ENCODE measurements around the gene ZSWIM5.
"Not testable (repeated sequence)": the region's sequence is repeated elsewhere in the genome, so short reads cannot be mapped to it uniquely, and the experiment has no call there.

Gene ZSWIM5

DNA sequence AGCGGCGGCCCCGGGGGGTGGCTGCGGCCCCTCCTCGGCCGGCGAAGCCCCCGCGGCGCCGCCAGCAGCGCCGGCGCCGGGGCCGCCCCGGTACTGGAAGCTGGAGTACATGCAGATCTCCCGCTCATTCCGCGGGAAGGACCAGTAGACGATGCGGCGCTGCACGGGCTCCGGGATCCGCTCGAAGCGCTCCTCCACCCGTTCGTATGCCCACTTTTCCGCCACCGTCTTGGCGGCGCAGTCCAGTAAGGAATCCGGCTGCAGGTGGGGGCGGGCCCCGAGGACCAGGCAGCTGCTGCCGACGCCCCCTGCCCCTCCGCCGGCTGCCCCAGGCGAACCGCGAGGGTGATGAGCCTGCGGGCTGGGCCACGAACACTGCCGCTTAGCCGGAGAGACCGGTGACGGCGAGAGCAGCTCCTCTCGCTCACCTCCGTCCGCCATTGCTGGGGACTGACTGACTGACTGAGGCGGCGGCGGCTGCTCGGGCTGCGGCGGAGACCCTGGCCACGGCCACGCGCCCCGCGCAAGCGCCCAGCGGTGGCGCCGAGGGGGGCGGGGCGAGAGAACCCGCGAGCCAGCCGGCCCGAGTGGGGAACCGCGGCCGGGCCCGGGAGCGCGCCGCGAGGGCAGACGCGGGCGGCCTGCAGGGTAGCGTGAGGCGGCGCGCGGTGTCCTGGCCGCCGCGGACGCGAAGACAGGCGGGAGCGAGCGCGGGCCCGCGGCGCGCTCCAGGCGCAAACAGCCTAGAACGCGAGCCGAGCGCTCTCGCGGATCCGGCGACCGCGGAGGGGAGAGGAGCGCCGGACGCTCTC is at the start of gene ZSWIM5:
ZSWIM5 (minus strand) TSS at position 696 of the 812 bp plus-strand sequence; CDS start at position 441, 255 bp downstream.
- DNase-seq, result no peak

DNA sequence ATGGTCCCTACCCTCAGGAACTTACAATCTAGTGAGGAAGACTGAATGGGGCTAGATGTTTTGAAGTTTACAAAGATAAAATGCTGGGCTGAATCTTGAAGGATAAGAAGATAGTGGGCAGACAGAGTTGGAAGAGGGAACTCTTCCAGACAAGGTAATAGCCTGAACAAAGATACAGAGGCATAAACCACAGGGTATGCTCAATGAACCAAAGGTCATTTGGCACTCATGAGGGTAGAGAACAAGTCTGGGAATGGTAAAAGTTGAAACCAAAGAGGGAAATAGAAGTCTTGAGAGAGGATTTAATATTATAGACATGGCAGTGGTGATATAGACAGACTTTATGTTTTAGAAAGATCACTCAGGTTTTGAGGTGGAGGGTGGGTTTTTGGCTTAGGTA is 48.1 kb upstream of the ZSWIM5 start:
- no peak for DNase-seq

DNA sequence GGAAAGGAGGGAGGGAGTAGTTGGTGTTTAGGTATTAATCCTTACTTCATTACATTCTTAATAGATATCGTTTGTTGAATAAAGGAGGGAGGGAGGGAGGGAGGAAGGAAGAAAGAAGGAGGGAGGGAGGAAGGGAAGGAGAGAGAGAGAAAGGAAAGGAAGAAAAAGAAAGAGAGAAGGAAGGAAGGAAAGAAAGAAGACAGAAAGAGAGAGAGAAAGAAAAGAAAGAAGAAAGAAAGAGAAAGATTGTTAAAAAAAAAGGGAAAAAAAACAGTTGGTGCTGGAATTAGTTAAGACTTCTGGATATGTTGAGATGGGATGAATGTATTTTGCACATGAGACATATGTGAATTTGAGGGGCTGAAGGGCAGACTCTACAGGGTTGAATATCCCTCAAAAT is 44.1 kb upstream of the ZSWIM5 start:
- DNase-seq, result no peak

DNA sequence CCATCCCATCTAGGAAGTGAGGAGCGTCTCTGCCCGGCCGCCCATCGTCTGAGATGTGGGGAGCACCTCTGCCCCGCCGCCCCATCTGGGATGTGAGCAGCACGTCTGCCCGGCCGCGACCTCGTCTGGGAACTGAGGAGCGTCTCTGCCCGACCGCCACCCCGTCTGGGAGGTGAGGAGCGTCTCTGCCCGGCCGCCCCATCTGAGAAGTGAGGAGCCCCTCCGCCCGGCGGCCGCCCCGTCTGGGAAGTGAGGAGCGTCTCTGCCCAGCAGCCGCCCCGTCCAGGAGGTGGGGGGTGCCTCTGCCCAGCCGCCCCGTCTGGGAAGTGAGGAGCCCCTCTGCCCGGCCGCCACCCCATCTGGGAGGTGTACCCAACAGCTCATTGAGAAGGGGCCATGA is 41.6 kb upstream of the ZSWIM5 start:
- not testable (repeated sequence) for DNase-seq

DNA sequence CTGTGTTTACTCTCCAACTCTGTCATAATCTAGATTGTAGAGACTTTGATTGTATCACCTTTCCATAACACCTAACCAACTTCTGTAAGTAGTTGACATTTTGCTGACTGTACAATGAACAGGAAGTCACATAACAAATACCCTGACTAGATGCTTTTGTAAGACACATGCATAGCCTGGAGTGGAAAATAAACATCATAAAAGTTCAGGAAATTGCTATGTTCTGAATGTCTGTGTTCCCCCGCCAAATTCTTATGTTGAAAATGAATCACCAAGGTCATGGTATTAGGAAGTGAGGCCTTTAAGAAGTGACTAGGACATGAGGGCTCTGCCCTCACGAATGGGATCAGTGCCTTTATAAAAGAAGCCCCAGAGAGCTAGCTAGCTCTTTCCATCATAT is 40.4 kb upstream of the ZSWIM5 start:
- no peak for DNase-seq

DNA sequence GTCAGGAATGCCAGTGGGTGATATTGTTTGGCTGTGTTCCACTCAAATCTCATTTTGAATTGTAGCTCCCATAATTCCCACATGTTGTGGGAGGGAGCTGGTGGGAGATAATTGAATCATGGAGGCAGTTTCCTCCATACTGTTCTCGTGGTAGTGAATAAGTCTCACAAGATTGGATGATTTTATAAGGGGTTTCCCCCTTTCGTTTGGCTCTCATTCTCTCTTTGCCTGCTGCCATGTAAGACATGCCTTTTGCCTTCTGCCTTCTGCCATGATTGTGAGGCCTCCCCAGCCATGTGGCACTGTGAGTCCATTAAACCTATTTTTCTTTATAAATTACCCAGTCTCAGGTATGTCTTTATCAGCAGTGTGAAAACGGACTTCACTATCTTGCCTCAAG is 40.0 kb upstream of the ZSWIM5 start:
- not testable (repeated sequence) for DNase-seq

DNA sequence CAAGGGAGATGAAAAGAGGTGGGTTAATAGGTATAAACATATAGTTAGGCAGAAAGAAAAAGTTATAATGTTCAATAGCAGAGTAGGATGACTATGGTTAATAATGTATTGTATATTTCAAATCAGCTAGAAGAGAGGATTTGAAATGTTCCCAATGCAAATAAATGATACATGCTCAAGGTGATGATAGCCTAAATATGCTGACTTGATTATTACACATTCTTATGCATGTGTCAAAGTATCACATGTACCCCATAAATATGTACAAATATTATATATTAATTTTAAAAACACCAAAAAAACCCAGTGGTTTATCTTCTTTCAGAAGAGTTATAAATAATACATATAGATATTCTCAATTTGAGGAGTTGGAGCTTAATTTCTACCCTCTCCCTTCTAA is 38.3 kb upstream of the ZSWIM5 start:
- DNase-seq, result no peak

DNA sequence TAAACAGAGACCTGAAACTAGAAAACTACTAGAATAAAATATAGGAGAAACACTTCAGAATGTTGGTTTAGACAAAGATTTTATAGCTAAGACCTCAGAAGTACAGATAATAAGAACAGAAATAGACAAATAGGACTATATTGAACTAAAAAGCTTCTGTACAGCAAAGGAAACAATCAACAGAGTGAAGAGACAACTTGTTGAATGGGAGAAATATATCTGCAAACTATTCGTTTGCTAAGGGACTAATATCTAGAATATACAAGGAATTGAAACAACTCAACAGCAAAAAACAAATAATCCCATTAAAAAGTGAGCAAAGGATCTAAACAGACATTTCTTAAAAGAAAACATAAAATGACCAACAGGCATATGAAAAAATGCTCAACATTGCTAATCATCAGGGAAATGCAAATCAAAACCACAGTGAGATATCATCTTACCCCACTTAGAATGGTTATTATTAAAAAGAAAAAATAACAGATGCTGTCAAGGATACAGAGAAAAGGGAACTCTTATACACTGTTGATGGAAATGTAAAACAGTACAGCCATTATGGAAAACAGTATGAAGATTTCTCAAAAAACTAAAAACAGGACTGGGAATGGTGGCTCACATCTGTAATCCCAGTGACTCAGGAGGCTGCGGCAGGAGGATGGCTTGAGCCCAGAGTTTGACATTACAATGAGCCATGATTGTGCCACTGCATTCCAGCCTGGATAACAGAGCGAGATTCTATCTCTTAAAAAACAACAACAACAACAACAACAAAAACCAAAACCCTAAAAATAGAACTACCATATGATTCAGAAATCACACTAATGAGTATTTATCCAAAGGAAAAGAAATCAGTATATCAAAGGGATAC is 37.3 kb upstream of the ZSWIM5 start:
- DNase-seq, result no peak

DNA sequence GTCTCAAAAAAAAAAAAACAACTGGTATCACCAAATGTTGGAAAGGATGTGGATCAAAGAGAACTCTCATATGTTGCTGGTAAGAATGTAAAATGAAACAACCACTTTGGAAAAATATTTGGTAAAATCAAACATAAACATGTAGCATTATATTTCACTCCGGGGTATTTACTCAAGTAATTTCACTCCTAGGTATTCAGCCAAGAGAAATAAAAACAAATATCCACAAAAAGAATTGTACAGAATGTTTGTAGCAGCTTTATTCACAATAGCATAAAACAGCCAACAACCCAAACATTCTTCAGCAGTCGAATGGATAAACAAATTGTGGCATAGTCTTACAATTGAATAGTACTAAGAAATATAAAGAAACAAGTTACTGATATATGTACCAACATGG is 32.4 kb upstream of the ZSWIM5 start:
- DNase-seq, result no peak

DNA sequence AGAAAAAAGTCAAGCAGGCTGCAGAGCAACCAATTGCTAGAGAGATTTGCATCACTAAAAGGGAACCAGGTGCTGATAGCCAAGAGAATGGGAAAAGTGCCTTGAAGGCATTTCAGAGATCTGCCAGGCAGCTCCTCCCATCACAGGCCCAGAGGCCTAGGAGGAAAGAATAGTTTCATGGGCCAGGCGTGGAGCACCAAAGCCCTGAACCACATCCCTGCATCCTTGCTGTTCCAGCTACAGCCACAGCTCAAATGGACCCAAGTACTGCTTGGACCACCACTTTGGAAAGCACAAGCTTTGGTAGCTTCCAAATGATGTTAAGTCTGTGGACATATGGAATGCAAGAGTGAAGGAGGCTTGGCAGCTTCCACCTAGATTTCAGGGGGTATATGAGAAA is 29.7 kb upstream of the ZSWIM5 start:
- DNase-seq, result no peak

DNA sequence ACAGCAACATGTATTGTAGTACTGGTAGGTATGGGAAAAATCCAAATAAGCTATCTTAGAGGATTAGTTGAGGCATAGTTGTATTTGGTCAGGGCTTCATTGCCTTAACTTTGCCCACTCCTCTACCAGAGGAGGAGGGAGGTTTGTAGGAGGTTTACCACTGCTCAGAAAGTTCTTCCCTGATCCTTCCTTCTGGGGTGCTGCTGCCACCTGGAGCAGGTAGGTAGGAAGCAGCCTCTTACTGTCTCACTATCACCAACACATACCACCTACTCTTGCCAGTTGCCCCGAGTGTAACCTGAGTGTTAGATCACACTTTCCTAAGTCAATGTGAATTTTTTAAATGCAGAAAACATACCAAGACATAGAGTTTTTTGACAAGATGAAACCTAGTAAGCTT is 24.1 kb upstream of the ZSWIM5 start:
- DNase-seq, result no peak

DNA sequence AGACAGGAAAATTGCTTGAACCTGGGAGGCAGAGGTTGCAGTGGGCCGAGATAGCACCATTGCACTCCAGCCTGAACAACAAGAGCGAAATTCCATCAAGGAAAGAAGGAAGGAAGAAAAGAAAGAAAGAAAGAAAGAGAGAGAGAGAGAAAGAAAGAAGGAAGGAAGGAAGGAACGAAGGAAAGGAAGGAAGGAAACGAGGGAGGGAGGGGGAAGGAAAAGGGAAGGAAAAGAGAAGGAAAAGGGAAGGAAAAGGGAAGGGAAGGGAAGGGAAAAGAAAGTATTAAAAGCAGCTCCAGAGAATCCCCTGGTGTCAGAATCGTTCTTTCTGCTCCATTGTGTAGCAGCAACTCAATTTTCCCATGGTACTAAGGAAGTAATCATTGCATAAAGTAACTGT is 19.2 kb upstream of the ZSWIM5 start:
- no peak for DNase-seq

DNA sequence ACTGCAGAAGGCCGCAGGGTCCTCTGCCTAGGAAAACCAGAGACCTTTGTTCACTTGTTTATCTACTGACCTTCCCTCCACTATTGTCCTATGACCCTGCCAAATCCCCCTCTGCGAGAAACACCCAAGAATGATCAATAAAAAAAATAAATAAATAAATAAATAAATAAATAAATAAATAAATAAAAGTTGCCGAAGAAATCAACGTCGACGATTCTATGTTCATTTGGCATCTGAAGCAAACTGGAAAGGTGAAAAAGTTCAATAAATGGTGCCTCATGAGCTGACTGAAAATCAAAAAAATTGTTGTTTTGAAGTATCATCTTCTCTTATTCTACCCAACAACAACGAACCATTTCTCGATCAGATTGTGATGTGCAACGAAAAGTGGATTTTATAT is 17.3 kb upstream of the ZSWIM5 start:
- DNase-seq, result not testable (repeated sequence)

DNA sequence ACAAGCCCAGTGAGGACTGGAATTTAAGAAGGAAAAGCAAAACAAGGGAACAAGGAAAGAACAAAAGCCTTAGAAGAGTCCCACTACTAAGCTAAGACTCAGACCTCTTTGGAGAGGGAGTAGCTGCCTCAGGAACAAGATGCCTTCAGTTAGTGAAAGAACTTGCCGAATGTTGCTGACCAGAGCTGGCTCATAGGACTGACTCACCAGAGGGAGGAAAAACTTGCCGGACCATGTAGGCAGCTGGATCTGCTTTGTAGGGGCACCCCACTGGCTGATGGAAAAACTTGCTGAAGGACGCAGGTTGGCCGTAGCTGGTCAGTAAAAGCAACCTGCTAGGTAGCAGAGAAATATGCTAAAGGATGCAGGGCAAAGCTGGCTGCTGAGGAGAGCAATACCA is 15.3 kb upstream of the ZSWIM5 start:
- DNase-seq, result no peak

DNA sequence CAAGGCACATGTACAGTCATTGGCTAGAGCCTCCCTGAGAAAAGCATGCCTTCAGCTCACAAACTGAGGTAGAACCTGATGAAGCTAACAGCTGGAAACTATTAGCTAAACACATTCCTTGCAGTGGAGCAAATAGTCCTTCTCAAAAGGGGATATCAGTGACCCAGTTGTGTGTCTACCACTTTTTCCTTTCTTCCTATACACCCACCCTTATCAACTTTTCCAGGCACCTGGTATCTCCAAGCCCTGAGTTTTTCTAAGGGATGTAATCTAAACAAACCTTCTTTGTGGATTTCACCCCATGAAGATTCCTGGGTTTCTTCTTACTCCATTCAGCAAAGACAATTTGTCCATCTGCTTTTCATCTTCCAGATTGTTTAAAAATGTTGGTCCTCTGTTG is 10.5 kb upstream of the ZSWIM5 start:
- no peak for DNase-seq

DNA sequence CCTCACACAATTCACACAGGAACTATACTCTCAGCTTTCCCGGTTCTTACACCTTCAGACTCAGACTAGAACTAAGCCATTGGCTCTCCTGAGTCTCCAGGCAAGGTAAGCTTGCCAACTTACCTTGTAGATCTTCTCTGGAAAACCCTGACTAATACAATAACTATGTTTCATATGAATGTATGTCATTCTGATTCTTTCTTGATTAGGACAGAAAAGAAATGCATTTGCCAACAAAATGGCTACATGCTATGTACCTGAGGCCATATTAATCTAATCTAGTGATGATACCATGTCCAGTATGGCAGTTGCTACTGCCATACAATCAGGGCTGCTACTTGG is 9.8 kb upstream of the ZSWIM5 start:
- DNase-seq, result no peak

DNA sequence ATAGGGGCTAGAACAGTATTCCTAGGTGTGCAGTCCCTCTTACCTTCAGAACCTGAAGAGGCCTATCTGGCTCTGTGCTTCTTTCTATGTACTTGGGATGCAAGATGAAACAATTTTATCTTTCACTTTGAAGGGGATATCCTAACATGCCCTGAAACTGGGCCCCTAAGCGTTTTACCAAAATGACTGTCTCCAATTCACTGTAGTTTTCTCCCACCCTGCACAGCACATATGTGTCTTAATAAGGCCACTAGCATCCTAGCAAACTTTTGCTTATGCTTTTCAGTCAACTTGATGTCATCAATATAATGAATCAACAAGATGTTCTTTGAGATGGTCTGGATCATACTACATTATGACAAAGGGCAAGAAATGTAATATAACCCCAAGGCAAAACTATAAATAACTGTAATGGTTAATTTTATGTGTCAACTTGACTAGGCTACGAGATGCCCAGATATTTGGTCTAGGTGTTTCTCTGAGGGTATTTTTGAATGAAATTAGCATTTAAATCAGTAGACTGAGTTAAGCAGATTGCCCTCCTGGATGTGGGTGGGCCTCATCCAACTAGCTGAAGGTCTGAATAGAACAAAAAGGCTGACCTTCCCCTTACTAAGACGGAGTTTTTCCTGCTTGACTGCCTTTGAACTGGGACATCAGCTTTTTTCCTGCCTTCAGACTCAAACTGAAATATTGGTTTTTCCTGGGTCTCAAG is 9.2 kb upstream of the ZSWIM5 start:
- DNase-seq, result no peak

DNA sequence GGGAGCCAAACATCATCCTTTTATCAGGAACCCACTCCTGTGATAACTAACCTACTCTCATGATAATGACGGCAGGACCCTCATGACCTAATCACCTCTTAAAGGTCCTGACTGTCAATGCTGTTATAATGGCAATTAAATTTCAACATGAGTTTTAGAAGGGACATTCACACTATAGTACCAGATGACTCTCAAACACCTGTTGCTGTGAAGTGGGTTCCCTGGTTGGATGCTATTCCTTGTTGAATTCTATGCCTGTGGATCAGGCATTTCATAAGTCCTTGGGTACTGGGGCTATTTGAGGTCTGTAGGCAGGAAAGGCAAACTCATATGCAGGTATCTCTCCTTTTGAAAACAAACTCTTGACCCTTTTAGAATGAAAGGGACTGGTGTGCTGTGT is 7.5 kb upstream of the ZSWIM5 start:
- no peak for DNase-seq

DNA sequence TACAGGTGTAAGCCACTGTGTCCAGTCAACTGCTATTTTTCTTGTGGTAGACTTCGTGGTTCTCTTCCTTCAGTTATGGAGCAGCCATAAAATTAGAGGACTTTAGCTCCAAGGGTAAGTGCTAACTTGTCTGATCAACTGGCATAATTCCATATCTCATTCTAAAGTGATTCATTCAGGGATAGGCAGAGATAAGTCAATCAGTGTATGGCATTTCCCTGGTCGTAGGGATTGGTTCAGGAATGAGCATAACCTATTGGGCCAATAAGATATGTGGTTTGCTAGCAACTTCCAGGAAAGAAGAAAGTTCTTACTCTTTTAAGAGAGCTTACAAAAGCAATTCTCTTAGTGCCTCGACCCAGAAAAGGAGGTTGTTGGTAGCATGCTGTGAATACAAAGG is 4.7 kb upstream of the ZSWIM5 start:
- DNase-seq, result no peak

DNA sequence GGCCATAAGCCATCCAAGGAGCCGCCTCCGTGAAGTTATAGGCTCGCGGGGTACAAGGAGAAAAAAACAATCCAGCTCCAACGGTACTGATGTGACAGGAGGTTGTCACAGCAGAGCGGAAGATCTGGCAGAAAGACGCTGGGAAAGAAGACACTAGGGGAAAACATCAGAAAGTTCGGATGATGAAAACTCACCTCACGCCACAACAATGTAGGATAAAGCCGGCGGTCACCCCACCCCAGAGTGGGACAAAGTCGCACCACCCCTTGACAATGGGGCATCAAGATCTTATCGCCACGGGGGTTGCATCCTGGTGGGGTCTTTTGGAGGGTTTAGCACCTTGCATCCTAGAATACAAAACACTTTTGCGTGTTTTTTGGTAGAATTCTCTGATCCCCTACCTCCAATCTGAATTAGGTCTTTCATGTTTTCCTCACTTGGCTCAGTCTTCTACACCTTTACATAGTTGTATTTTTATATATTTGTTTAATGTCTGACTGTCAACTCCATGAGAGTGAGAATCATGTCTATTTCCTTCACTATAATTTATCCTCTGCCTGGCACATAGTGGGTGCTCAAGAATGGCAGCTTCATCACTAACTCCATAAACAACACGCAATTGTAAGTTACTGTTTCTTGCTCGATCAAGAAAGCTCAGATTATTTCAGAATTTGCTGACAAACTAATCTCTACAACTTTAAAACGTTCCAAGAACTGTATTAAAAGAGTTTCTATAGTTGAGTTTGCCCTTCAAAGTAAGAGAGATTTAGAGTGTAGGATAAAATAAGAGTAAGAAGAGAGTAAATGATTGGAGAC is 611 bp upstream of the ZSWIM5 start:
- DNase-seq, result no peak

DNA sequence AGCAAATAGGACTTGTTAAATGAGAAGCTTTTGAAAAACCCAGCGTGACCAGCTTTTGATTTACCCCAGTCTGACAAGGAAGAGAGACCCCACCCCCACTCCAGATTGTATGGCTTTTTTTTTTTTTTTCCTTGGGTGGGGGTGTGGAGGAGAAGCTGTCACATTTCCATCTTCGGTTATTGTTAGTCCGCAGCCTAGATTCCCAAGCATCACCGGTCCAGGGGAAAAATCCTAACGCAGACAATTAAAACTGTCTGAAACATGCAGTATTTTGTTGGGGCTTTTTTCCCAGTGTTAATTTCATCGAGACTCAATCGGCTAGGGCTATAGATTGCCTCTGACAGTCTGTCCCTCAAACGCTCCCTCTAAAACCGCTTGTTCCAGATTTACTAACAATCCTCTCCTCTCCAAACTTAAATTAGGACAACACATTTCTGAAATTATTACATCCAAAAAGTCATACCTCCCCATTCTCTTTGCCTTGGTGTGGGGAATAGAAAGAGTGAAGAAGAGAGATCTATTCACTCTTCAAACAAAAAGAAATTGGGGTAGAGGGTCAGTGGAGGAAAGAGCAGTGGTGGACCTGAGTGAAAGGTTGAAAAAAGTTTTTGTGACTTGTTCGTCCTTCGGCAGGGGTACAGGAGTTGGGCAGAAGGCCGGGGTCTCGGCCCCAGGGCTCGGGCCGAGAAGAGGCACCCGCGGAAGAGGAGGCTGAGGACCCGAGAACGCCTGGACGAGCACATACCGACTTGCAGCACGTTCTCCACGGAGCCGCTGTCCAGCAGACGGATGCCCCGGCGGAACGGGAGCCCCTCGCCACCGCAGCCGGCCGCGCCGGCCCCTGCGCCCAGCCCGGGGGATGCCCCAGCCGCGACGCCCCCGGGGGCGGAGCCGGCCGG is 1.1 kb downstream of the ZSWIM5 start:
- DNase-seq, result no peak

All from NCI-H446 treated with DMSO at 0.1 percent for 48 hours (cell line).